Osteocyte (in vitro differentiated cells): Measurements from ENCODE around the gene VWA7. TPM values are rescaled to one million over a fixed set of nuclear protein-coding genes. Genes with fewer than 3 reads are reported as not detected.
"Not testable (repeated sequence)": the region's sequence is repeated elsewhere in the genome, so short reads cannot be mapped to it uniquely, and the experiment has no call there.

Source experiments
- DNase-seq: peaks from one replicate; pipeline ENCODE4 v3.0.0; 2021; ENCODE audit warnings: mixed read lengths; ENCODE audit not compliant: unreplicated experiment; ENCODE audit errors: extremely low spot score
- H3K27ac Mint-ChIP-seq: one replicate; pipeline ENCODE4 v1.8.0; 2021; ENCODE audit warnings: mild to moderate bottlenecking, mixed read lengths; ENCODE audit not compliant: unreplicated experiment
- H3K27me3 Mint-ChIP-seq: one replicate; pipeline ENCODE4 v1.8.0; 2021; ENCODE audit warnings: mixed read lengths; ENCODE audit not compliant: unreplicated experiment
- H3K36me3 Mint-ChIP-seq: one replicate; pipeline ENCODE4 v1.8.0; 2021; ENCODE audit warnings: mixed read lengths; ENCODE audit not compliant: unreplicated experiment
- H3K4me1 Mint-ChIP-seq: one replicate; pipeline ENCODE4 v1.8.0; 2021; ENCODE audit warnings: mixed read lengths; ENCODE audit not compliant: unreplicated experiment
- H3K4me3 Mint-ChIP-seq: one replicate; pipeline ENCODE4 v1.8.0; 2021; ENCODE audit warnings: mild to moderate bottlenecking, moderate library complexity, mixed read lengths; ENCODE audit not compliant: unreplicated experiment
- H3K9me3 Mint-ChIP-seq: one replicate; pipeline ENCODE4 v1.8.0; 2021; ENCODE audit warnings: mixed read lengths; ENCODE audit not compliant: unreplicated experiment
- CTCF ChIP-seq: fragments of 200-600 bp; sonication (generic); IDR thresholded peaks from 2 replicates; pipeline ENCODE4 v1.5.0; 2021; ENCODE audit warnings: antibody characterized with exemption, mild to moderate bottlenecking, moderate library complexity
- total RNA-seq: library from RNA; stranded (reverse); gene quantifications from 2 replicates; pipeline ENCODE4 v1.2.1, GENCODE V29; 2021

Gene VWA7
- total RNA-seq, 1 donor from 2014 or later, result 0.94 TPM

- Mint-ChIP-seq H3K27ac (peak overlapping the region; percentile 99), H3K27me3 (no peaks in the 10 kb centered on the region), H3K4me1 (peaks cover 39% of the 10 kb centered on the region), H3K4me3 (peak overlapping the region; percentile 90), H3K9me3 (no peaks in the 10 kb centered on the region), H3K36me3 (no peaks in the 10 kb centered on the region)
- TF ChIP-seq CTCF, result no peak
- no peak for DNase-seq
Observed at GRCh38 chr6:31821301-31822035, 44.3 kb upstream of the VWA7 start.

- H3K36me3 Mint-ChIP-seq, H3K4me3 Mint-ChIP-seq, DNase-seq, H3K27me3 Mint-ChIP-seq, H3K9me3 Mint-ChIP-seq, H3K27ac Mint-ChIP-seq: not testable (repeated sequence)
- H3K4me1 Mint-ChIP-seq, result peaks cover 35% of the 10 kb centered on the region
Observed at GRCh38 chr6:31820399-31820798, 43.3 kb upstream of the VWA7 start.

GRCh38 chr6:31819871-31820299 is 42.8 kb upstream of the VWA7 start:
- Mint-ChIP-seq H3K4me1 (peaks cover 34% of the 10 kb centered on the region), H3K4me3 (no peak overlapping the region), H3K27me3 (no peaks in the 10 kb centered on the region), H3K9me3 (no peaks in the 10 kb centered on the region), H3K36me3 (no peaks in the 10 kb centered on the region), H3K27ac (peak overlapping the region; percentile 3)
- TF ChIP-seq CTCF, result no peak
- DNase-seq, result no peak

- not testable (repeated sequence) for DNase-seq, H3K27me3 Mint-ChIP-seq, H3K9me3 Mint-ChIP-seq, H3K27ac Mint-ChIP-seq, H3K36me3 Mint-ChIP-seq
- Mint-ChIP-seq H3K4me3 (peak overlapping the region; percentile 58), H3K4me1 (peaks cover 34% of the 10 kb centered on the region)
Observed at GRCh38 chr6:31817929-31818511, 40.9 kb upstream of the VWA7 start.

- Mint-ChIP-seq H3K4me1 (peaks cover 27% of the 10 kb centered on the region), H3K4me3 (peak overlapping the region; percentile 58)
- H3K9me3 Mint-ChIP-seq, H3K27ac Mint-ChIP-seq, DNase-seq, H3K27me3 Mint-ChIP-seq, H3K36me3 Mint-ChIP-seq: not testable (repeated sequence)
Observed at GRCh38 chr6:31817133-31817928, 40.2 kb upstream of the VWA7 start.

- H3K4me3 Mint-ChIP-seq, result peak within 1 kb of the TSS; percentile 80
- H3K4me1 Mint-ChIP-seq, result peaks cover 15% of the 10 kb centered on the region
- H3K27me3 Mint-ChIP-seq, result no peaks in the 10 kb centered on the region
- no peaks in the 10 kb centered on the region for H3K9me3 Mint-ChIP-seq
- DNase-seq, result peak; percentile 94
- H3K27ac Mint-ChIP-seq, result peak within 1 kb of the TSS; percentile 94
- TF ChIP-seq CTCF, result no peak
- H3K36me3 Mint-ChIP-seq, result no peaks in the 10 kb centered on the region
Observed at GRCh38 chr6:31815025-31815838, 38.1 kb upstream of the VWA7 start, which contains the start of the genes HSPA1A and HSPA1L. TSS of gene HSPA1A (plus strand) at chr6:31815543. CDS start at chr6:31815757, 214 bp downstream. TSS of gene HSPA1L (minus strand) at chr6:31815283. CDS start at chr6:31811972, 3,311 bp downstream.
